GM18907 (cell line): ENCODE results near the gene ZRSR2.
A peak's percentile ranks its signal among the peaks of the same experiment; 100 is the strongest.
"Not testable (repeated sequence)": the region's sequence is repeated elsewhere in the genome, so short reads cannot be mapped to it uniquely, and the experiment has no call there.

Source experiments
- ATAC-seq: cut with Tn5 transposase; IDR thresholded peaks from one replicate; pipeline ENCODE4 v1.9.1; 2021; ENCODE audit warnings: mild to moderate bottlenecking, moderate library complexity; ENCODE audit not compliant: unreplicated experiment

ZRSR2 gene

GRCh38 chrX:15789979-15790768 lies at the start of gene ZRSR2:
Gene ZRSR2 (plus strand): TSS chrX:15790484. CDS start chrX:15790496, 12 bp downstream.
- peak; percentile 92 for ATAC-seq

- ATAC-seq = no peak
Observed at GRCh38 chrX:15744181-15744867, 46.0 kb upstream of the ZRSR2 start.

- no peak for ATAC-seq
Observed at GRCh38 chrX:15745179-15745578, 45.1 kb upstream of the ZRSR2 start.

GRCh38 chrX:15746651-15747050 lies 43.6 kb upstream of the ZRSR2 start:
- ATAC-seq = not testable (repeated sequence)

- ATAC-seq = no peak
Observed at GRCh38 chrX:15747626-15748173, 42.6 kb upstream of the ZRSR2 start.

GRCh38 chrX:15748841-15749240 lies 41.4 kb upstream of the ZRSR2 start:
- ATAC-seq = no peak

- peak; percentile 73 for ATAC-seq
Observed at GRCh38 chrX:15749642-15750610, 40.4 kb upstream of the ZRSR2 start.

GRCh38 chrX:15750611-15751154 lies 39.6 kb upstream of the ZRSR2 start:
- ATAC-seq = no peak

- ATAC-seq = no peak
Observed at GRCh38 chrX:15751155-15751819, 39.0 kb upstream of the ZRSR2 start.

GRCh38 chrX:15755091-15755490 lies 35.2 kb upstream of the ZRSR2 start:
- ATAC-seq = no peak

- no peak for ATAC-seq
Observed at GRCh38 chrX:15758140-15758539, 32.1 kb upstream of the ZRSR2 start.

GRCh38 chrX:15759886-15760285 lies 30.4 kb upstream of the ZRSR2 start:
- not testable (repeated sequence) for ATAC-seq

GRCh38 chrX:15761564-15762191 lies 28.6 kb upstream of the ZRSR2 start:
- ATAC-seq = no peak

- ATAC-seq = no peak
Observed at GRCh38 chrX:15769300-15769954, 20.9 kb upstream of the ZRSR2 start.

GRCh38 chrX:15781961-15782699 lies 8.2 kb upstream of the ZRSR2 start:
- peak; percentile 89 for ATAC-seq

- no peak for ATAC-seq
Observed at GRCh38 chrX:15785176-15785750, 5.0 kb upstream of the ZRSR2 start.

GRCh38 chrX:15786915-15787314 lies 3.4 kb upstream of the ZRSR2 start:
- no peak for ATAC-seq

GRCh38 chrX:15790769-15791290 lies 546 bp downstream of the ZRSR2 start:
- peak; percentile 30 for ATAC-seq
